Parathyroid adenoma (tissue), 2 donors: Measurements from ENCODE around the gene ZNF865.

ENCODE experiments used
- H2AFZ ChIP-seq: fragments of 300-600 bp; sonication (generic); one replicate; pipeline ENCODE4 v1.7.0; 2017; ENCODE audit warnings: antibody characterized with exemption, mild to moderate bottlenecking
- H3K27ac ChIP-seq: fragments of 300-600 bp; sonication (generic); one replicate; pipeline ENCODE4 v1.7.0; 2017
- H3K27me3 ChIP-seq: fragments of 300-600 bp; sonication (generic); one replicate; pipeline ENCODE4 v1.7.0; 2017; ENCODE audit warnings: low read length; ENCODE audit not compliant: control insufficient read depth, insufficient read depth
- H3K36me3 ChIP-seq: fragments of 300-600 bp; sonication (generic); one replicate; pipeline ENCODE4 v1.7.0; 2017; ENCODE audit warnings: low read length; ENCODE audit not compliant: control insufficient read depth, insufficient read depth
- H3K4me1 ChIP-seq: fragments of 300-600 bp; sonication (generic); one replicate; pipeline ENCODE4 v1.7.0; 2017; ENCODE audit warnings: control low read depth
- H3K4me2 ChIP-seq: fragments of 300-600 bp; sonication (generic); one replicate; pipeline ENCODE4 v1.7.0; 2017; ENCODE audit warnings: low read length
- H3K4me3 ChIP-seq: fragments of 300-600 bp; sonication (generic); one replicate; pipeline ENCODE4 v1.7.0; 2017; ENCODE audit warnings: low read depth, low read length
- H3K79me2 ChIP-seq: fragments of 300-600 bp; sonication (generic); one replicate; pipeline ENCODE4 v1.7.0; 2017; ENCODE audit warnings: control low read depth
- H3K9ac ChIP-seq: fragments of 300-600 bp; sonication (generic); one replicate; pipeline ENCODE4 v1.7.0; 2017; ENCODE audit warnings: mild to moderate bottlenecking
- H3K9me3 ChIP-seq: fragments of 300-600 bp; sonication (generic); one replicate; pipeline ENCODE4 v1.7.0; 2017; ENCODE audit warnings: low read length; ENCODE audit not compliant: control insufficient read depth
- TF ChIP-seq, protein P1 (sequence below): fragments of 300-600 bp; sonication (generic); IDR thresholded peaks from one replicate; pipeline ENCODE4 v1.7.0; 2017; ENCODE audit warnings: antibody characterized with exemption, mild to moderate bottlenecking
- donor health status: primary hyperparathyroidism.

The ZNF865 gene

DNA sequence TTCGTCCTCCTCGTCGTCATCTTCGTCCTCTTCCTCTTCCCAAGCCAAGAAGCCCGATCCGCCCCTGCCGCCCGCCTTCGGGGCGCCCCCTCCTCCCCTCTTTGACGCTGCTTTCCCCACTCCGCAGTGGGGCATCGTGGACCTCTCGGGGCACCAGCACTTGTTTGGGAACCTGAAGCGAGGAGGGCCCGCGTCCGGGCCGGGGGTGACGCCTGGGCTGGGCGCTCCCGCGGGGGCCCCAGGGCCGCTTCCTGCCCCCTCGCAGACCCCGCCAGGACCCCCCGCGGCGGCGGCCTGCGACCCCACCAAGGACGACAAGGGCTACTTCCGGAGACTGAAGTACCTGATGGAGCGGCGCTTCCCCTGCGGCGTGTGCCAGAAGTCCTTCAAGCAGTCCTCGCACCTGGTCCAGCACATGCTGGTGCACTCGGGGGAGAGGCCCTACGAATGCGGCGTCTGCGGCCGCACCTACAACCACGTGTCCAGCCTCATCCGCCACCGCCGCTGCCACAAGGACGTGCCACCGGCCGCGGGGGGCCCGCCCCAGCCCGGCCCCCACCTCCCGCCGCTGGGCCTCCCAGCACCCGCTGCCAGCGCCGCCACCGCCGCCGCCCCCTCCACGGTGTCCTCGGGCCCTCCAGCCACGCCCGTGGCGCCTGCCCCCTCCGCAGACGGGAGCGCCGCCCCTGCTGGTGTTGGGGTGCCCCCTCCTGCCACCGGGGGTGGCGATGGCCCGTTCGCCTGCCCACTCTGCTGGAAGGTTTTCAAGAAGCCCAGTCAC is 8.7 kb downstream of the ZNF865 start:
- no peaks in the 10 kb centered on the region for H3K36me3 ChIP-seq
- H3K27ac ChIP-seq, result no peak overlapping the region
- peaks cover 16% of the 10 kb centered on the region for H3K4me1 ChIP-seq

DNA sequence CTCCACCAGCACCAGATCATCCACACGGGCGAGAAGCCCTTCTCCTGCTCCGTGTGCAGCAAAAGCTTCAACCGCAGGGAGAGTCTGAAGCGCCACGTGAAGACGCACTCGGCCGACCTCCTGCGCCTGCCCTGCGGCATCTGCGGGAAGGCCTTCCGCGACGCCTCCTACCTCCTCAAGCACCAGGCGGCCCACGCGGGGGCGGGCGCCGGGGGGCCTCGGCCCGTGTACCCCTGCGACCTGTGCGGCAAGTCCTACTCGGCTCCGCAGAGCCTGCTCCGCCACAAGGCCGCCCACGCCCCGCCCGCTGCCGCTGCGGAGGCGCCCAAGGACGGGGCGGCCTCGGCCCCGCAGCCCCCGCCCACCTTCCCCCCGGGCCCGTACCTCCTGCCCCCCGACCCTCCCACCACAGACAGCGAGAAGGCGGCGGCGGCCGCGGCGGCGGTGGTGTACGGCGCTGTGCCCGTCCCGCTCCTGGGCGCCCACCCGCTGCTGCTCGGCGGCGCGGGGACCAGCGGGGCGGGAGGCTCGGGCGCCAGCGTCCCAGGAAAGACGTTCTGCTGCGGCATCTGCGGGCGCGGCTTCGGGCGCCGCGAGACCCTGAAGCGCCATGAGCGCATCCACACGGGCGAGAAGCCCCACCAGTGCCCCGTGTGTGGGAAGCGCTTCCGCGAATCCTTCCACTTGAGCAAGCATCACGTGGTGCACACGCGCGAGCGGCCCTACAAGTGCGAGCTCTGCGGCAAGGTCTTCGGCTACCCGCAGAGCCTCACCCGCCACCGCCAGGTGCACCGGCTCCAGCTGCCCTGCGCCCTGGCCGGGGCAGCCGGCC is 9.5 kb downstream of the ZNF865 start:
- Histone ChIP-seq H3K4me1 (peaks cover 16% of the 10 kb centered on the region), H3K4me2 (no peak overlapping the region), H3K4me3 (no peak overlapping the region), H3K79me2 (peaks cover 15% of the 10 kb centered on the region), H3K36me3 (no peaks in the 10 kb centered on the region), H3K9ac (no peak overlapping the region), H2AFZ (no peak overlapping the region), H3K27me3 (no peaks in the 10 kb centered on the region), H3K9me3 (no peaks in the 10 kb centered on the region), H3K27ac (no peak overlapping the region)
- TF ChIP-seq, protein P1, sequence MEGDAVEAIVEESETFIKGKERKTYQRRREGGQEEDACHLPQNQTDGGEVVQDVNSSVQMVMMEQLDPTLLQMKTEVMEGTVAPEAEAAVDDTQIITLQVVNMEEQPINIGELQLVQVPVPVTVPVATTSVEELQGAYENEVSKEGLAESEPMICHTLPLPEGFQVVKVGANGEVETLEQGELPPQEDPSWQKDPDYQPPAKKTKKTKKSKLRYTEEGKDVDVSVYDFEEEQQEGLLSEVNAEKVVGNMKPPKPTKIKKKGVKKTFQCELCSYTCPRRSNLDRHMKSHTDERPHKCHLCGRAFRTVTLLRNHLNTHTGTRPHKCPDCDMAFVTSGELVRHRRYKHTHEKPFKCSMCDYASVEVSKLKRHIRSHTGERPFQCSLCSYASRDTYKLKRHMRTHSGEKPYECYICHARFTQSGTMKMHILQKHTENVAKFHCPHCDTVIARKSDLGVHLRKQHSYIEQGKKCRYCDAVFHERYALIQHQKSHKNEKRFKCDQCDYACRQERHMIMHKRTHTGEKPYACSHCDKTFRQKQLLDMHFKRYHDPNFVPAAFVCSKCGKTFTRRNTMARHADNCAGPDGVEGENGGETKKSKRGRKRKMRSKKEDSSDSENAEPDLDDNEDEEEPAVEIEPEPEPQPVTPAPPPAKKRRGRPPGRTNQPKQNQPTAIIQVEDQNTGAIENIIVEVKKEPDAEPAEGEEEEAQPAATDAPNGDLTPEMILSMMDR, result no peak

More for the DNA sequence above, 8.7 kb downstream of the ZNF865 start:
- Histone ChIP-seq H3K27me3 (no peaks in the 10 kb centered on the region), H3K9me3 (no peaks in the 10 kb centered on the region), H2AFZ (no peak overlapping the region), H3K4me2 (no peak overlapping the region), H3K9ac (no peak overlapping the region), H3K79me2 (peaks cover 21% of the 10 kb centered on the region), H3K4me3 (no peak overlapping the region)
- TF ChIP-seq, protein P1, result no peak

DNA sequence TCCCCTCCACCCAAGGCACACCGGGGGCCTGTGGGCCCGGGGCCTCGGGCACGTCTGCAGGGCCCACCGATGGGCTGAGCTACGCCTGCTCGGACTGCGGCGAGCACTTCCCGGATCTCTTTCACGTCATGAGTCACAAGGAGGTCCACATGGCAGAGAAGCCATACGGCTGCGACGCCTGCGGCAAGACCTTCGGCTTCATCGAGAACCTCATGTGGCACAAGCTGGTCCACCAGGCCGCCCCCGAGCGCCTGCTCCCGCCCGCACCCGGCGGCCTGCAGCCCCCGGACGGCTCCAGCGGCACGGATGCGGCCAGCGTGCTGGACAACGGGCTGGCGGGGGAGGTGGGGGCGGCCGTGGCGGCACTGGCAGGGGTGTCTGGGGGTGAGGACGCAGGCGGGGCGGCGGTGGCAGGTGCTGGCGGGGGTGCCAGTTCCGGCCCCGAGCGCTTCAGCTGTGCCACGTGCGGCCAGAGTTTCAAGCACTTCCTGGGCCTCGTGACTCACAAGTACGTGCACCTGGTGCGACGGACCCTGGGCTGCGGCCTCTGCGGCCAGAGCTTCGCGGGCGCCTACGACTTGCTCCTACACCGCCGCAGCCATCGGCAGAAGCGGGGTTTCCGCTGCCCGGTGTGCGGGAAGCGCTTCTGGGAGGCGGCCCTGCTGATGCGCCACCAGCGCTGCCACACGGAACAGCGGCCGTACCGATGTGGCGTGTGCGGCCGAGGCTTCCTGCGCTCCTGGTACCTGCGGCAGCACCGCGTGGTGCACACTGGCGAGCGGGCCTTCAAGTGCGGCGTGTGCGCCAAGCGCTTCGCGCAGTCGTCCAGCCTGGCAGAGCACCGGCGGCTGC is 10.3 kb downstream of the ZNF865 start:
- H3K27ac ChIP-seq, result no peak overlapping the region
- H3K4me3 ChIP-seq, result no peak overlapping the region
- no peaks in the 10 kb centered on the region for H3K36me3 ChIP-seq
- peaks cover 13% of the 10 kb centered on the region for H3K4me1 ChIP-seq
- no peak overlapping the region for H3K9ac ChIP-seq
- H3K4me2 ChIP-seq, result no peak overlapping the region
- TF ChIP-seq, protein P1, result no peak
- no peak overlapping the region for H2AFZ ChIP-seq
- H3K79me2 ChIP-seq, result peaks cover 8% of the 10 kb centered on the region
- no peaks in the 10 kb centered on the region for H3K27me3 ChIP-seq
- H3K9me3 ChIP-seq, result no peaks in the 10 kb centered on the region

DNA sequence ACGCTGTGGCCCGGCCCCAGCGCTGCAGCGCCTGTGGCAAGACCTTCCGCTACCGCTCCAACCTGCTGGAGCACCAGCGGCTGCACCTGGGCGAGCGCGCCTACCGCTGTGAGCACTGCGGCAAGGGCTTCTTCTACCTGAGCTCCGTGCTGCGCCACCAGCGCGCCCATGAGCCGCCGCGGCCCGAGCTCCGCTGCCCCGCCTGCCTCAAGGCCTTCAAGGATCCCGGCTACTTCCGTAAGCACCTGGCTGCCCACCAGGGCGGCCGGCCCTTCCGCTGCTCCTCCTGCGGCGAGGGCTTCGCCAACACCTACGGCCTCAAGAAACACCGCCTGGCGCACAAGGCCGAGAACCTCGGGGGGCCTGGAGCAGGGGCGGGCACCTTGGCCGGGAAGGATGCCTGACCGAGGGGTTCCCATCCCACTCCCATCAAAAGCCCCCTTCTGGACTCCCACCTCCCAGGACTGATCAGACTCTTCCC is 11.0 kb downstream of the ZNF865 start:
- no peak overlapping the region for H3K4me3 ChIP-seq
- no peaks in the 10 kb centered on the region for H3K27me3 ChIP-seq
- H3K36me3 ChIP-seq, result no peaks in the 10 kb centered on the region
- no peak overlapping the region for H2AFZ ChIP-seq
- no peak overlapping the region for H3K9ac ChIP-seq
- peaks cover 10% of the 10 kb centered on the region for H3K4me1 ChIP-seq
- TF ChIP-seq, protein P1, result no peak
- no peak overlapping the region for H3K4me2 ChIP-seq
- peaks cover 8% of the 10 kb centered on the region for H3K79me2 ChIP-seq
- H3K27ac ChIP-seq, result no peak overlapping the region
- H3K9me3 ChIP-seq, result no peaks in the 10 kb centered on the region
